H7 (cell line): ENCODE measurements around the gene ZNF41. TPM values are rescaled to one million over a fixed set of nuclear protein-coding genes. Genes with fewer than 3 reads are reported as not detected.
"Not testable (repeated sequence)": the region's sequence is repeated elsewhere in the genome, so short reads cannot be mapped to it uniquely, and the experiment has no call there.

Experiments
- DNase-seq: peaks from one replicate; pipeline ENCODE4 v3.0.0; 2012
- H3K27me3 ChIP-seq: 2 replicates; pipeline ENCODE4 v1.6.0; 2011; ENCODE audit warnings: mild to moderate bottlenecking, low read length; ENCODE audit not compliant: control insufficient read depth, insufficient read depth
- H3K36me3 ChIP-seq: replicated peaks from 2 replicates; pipeline ENCODE4 v1.5.1; 2011; ENCODE audit warnings: low read length; ENCODE audit not compliant: control insufficient read depth, insufficient read depth
- H3K4me3 ChIP-seq: 2 replicates; pipeline ENCODE4 v1.5.1; 2011; ENCODE audit warnings: low read depth, mild to moderate bottlenecking, control low read depth, low read length, moderate library complexity; ENCODE audit not compliant: insufficient read depth
- total RNA-seq: library from RNA; depleted of rRNA; stranded (reverse); fragments of >200 nt; shearing (Covaris generic); gene quantifications from 2 replicates; pipeline ENCODE4 v1.2.3, GENCODE V29; 2014

Gene ZNF41
- total RNA-seq, 1 experiment from 2014 or later: 4.3 TPM

DNA sequence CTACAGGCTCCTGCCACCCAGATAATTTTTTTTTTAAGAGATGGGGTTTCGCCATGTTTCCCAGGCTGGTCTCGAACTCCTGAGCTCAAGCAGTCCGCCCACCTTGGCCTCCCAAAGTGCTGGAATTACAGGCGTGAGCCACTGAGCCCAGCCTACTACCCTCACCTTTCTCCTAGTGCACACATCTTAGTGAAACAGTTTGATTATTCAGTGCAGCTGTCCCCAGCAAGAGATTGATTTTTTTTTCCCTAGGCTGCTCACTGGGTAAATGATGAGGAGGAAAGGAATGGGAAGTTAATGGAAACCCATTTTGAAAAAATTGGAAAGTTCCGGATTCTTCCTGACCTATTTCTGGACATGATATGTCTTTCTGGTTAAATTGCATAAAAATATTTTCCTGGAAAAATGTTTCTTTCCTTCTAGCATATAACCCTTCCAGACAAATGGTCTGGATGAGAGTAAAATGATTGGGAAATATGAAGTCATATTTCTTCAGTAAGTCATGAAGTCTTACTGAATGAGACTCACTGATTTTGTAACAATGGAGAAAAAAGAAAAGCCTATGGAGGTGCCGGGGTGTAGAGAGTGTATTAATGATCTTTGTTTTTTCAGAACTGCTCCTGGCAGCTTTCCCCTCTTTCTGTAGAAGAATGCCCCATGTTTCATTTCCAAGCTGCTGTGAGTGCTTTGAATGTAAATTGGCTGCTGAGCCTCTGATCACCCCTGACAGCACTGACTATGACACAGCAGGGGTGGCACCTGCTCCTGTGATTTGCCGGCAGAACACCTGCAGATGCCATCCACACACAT, 19.5 kb upstream of the ZNF41 start:
- DNase-seq: no peak
- Histone ChIP-seq H3K4me3 (no peak overlapping the region), H3K27me3 (no peaks in the 10 kb centered on the region), H3K36me3 (no peaks in the 10 kb centered on the region)

DNA sequence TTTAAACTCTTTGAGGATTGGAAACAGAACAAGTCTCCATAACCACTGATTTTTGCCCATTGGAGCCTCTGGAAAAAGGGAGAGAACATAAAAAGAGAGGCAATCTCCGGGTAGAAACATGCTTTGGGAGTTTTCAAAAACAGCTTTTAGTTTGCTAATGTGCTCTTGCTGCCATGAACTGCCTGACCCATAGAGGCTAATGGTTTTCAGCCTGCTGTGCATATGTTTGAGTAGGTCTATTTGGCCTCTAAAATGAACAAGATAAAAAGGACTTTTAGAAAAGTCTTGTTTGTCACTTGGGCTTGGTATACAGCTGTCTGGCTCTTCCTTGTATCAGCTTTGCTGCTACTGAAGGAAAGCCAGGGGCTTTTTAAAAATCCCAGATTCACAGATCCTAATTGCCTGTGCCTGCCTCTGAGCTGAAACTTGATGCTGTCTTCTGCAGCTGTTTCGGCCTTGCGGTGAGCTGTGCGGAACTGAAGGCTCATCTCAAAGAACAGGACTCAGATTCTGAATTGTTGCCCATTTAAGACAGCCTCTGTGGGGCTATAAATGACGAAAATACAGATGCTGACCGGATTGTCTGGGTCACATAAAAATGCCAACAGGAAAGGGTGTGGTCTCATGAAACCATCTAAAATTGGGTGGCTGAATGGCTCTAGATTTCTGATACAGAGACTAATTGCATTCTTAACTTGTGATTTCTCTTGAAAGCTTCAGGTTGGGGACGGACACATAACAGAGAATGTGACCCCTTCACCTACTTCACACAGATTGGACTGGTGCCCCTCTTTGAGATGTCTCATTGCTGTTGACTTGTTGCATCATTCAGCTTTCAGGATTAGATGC, 18.4 kb upstream of the ZNF41 start:
- no peak for DNase-seq
- Histone ChIP-seq H3K4me3 (no peak overlapping the region), H3K36me3 (no peaks in the 10 kb centered on the region), H3K27me3 (no peaks in the 10 kb centered on the region)

DNA sequence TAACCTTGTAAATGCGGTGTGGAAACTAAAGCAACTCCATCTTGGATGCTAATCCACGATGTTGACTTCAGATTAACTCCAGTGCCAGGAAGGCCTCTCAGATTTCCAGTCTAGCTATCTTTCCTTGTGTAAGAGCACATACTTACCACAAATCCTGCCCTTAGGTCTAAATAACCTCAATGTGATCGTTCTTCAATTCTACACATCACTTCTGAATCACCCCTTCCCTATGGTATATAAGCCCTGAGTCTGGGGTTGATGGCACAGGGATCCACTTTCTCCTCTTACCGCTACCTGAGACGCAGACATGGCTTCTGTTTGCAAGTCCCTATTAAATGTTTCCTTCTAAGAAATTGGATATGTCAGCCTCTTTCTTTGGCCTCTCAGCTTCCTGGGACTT, 17.5 kb upstream of the ZNF41 start:
- Histone ChIP-seq H3K4me3 (no peak overlapping the region), H3K27me3 (no peaks in the 10 kb centered on the region), H3K36me3 (no peaks in the 10 kb centered on the region)
- DNase-seq: no peak

DNA sequence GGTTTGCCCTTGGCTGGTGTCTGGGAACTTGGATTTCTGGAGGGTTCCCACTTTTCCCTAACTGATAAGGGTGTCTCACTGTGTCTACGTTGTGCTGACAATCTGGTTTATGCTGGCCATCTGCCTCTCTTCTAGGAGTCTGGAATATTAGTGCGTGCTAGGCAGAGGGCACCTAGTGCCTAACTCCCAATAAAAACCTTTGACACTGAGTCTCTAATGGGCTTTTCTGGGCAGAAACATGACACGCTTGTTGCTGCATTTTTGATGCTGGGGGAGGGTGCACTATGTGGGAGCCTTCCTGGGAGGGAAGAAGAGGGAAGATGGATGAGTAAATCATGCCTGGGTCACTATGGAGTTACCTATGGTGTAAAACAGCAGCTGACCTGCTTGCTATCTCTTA, 16.3 kb upstream of the ZNF41 start:
- DNase-seq: no peak
- Histone ChIP-seq H3K36me3 (no peaks in the 10 kb centered on the region), H3K4me3 (no peak overlapping the region), H3K27me3 (no peaks in the 10 kb centered on the region)

DNA sequence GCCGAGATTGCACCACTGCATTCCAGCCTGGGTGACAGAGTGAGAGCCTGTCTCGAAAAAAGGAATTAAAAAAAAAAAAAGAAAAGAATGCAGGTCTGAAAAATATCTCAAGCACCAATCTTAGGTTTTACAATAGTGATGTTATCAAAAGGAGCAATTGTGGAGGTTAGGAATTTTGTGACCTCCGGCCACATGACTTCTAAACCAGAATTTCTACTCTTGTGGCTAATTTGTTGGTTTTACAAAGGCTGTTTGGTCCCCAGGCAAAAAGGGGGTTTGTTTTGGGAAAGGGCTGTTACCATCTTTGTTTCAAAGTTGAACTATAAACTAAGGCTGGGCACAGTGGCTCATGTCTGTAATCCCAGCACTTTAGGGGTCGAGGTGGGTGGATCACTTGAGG, 15.4 kb upstream of the ZNF41 start:
- no peak for DNase-seq
- H3K27me3 ChIP-seq: no peaks in the 10 kb centered on the region
- H3K36me3 ChIP-seq: no peaks in the 10 kb centered on the region
- H3K4me3 ChIP-seq: no peak overlapping the region

DNA sequence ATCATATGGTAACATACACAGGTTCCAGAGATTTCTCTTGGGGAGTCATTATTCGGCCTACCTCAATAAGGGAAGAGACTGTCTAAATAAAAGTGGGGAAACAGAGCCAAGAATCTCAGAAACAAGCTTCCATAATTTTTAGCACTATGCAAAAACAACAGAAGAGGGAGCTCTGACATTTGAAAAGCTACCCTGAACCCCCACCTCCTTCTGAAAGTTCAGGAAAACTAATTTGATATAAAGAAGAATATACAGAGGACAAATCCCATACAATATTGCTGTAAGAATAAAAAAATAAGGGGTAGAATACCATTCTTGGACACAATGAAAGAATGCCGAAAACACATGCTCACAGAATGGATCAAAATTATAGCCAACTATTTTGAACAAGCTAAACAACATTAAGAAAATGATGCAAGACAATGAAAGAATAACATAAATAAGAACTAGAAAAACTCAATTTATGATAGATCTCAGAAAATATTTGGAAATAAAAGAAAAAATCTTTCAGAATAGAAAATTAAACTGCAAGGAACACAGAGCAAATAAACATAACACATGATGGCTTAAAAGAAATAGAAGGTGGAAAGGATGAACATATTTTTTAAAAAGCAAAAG, 14.4 kb upstream of the ZNF41 start:
- Histone ChIP-seq H3K27me3 (no peaks in the 10 kb centered on the region), H3K4me3 (no peak overlapping the region), H3K36me3 (no peaks in the 10 kb centered on the region)
- no peak for DNase-seq

DNA sequence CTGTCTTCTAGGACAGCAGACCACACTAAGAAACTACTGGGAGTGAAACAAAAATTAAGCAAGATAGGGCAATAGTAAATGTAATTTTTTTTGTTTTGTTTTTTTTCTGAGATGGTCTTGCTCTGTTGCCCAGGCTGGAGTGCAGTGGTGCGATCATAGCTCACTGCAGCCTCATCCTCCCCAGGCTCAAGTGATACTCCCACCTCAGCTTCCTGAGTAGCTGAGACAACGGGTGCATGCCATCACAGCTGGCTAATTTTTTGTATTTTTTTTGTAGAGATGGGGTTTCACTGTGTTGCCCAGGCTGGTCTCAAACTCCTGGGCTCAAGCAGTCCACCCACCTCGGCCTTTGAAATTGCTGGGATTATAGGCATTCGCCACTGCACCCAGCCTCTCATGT, 9.1 kb upstream of the ZNF41 start:
- not testable (repeated sequence) for H3K36me3 ChIP-seq, DNase-seq, H3K27me3 ChIP-seq, H3K4me3 ChIP-seq

DNA sequence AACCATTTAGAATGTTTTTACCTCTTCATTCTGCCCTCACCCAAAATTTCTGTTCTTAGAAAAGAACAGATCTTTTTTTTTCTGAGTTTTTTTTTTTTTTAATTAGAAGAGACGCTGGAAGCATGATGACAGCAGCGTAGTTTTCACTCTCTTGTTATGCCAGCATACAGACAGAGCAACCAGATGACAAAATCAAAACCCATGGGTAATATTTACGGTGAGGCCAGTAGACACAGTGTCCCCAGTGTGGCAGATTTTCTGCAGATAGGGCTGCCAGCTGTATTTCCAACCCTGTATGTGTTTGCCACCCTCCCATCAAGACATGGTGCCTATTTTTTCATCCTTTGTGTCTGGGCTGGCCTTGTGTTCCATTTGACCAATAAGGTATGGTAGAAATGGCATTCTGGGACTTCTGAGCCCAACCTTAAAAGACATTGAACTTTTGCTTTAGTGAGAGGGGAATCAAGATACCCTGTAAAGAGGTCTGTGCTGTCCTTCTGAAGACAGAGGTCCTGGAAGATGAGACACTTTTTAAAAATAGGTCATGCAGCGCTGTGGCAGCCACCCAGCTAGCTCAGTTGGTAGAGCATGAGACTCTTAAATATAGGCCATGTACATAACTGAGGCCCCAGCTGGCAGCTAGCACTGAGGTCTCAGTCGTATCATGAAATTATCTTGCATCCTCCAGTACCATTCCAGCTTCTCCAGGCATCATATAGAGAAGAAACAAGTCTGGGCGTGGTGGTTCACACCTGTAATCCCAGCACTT, 6.7 kb upstream of the ZNF41 start:
- no peaks in the 10 kb centered on the region for H3K27me3 ChIP-seq
- DNase-seq: no peak
- H3K36me3 ChIP-seq: no peaks in the 10 kb centered on the region
- no peak overlapping the region for H3K4me3 ChIP-seq

DNA sequence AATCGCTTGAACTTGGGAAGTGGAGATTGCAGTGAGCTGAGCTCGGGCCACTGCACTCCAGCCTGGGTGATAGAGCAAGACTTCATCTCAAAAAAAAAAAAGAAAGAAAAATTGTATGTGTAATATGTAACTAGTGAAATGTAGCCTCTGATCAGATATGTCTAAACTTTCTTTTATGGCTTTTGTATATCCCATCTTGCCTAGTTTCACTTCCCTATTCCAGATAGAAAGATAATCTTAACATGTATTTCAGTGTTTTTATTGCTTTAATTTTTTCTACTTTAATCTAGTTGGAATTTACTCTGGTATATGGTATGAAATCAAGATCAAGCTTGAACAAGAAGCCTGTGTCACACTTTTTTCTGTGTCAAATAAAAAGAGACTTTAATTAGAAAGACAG, 1.9 kb upstream of the ZNF41 start:
- no peak overlapping the region for H3K4me3 ChIP-seq
- DNase-seq: no peak
- no peaks in the 10 kb centered on the region for H3K27me3 ChIP-seq
- no peaks in the 10 kb centered on the region for H3K36me3 ChIP-seq

DNA sequence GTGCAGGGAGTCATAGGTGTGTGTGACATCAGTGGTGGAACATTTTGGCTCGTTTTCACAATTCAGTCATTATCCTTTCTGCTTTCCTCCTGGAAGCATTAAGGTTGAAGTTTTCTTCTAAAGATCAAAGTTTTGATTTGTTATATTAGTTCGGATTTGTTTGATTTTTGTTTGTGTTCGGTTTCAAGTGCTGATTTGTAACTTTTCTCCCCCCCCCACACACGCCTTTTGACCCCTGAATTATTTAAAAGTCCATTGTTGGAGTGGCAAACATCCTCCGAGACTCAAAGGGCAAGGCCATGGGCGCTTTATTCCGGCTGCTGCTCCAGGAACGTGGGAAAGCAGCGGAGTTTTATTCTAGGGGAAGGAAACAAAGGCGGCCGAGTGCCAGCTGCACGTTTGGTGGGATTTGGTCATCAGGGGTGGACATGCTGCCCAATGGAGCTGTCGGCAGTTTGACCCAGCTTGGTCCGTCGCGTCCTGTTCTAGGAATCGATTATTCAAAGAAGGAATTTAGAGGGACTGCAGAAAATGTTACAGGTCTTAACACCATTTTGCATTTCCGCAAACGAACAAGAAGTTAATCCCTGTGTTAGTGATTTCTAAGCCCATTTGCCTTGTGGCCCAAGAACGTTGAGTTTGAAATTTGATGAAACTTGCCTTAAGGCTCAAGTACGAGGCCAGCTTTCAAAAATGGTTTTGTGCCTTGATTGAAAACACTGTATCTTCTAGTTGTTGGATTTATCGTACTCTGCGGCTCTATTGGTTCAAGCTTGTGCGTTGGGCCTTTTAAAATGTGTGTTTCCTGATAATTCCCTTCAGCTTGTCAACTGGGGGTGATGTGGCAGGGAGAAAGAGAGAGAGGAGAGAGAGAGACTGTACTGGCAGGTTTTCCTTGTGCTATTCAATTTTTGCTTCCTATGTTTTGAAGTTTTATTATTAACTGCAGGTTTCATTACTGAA, 565 bp upstream of the ZNF41 start:
- DNase-seq: peak; percentile 31
- H3K36me3 ChIP-seq: no peaks in the 10 kb centered on the region
- H3K27me3 ChIP-seq: no peaks in the 10 kb centered on the region

DNA sequence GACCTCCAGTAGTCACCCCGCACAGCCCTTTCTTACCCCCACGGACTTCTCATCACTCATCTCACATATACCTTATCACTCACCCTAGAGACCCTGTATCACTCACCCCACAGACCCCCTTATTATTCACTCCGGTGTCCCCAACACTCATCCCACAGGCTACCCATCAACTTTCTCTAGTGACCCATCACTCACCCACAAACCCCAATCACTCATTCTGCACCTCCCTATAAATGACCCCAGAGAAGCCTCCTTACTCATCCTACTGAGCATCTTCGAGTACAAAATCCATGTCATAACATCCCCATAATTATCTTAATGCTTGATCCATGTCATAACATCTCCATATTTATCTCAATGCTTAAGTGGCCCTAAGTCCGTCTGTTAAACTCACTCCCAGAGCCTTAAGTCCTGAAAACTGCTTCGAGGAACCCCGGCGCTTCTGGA, 934 bp downstream of the ZNF41 start:
- DNase-seq: no peak
- Histone ChIP-seq H3K36me3 (no peaks in the 10 kb centered on the region), H3K27me3 (no peaks in the 10 kb centered on the region), H3K4me3 (peak overlapping the region; percentile 56)

More for the DNA sequence above, 565 bp upstream of the ZNF41 start:
- peak overlapping the region; percentile 56 for H3K4me3 ChIP-seq

DNA sequence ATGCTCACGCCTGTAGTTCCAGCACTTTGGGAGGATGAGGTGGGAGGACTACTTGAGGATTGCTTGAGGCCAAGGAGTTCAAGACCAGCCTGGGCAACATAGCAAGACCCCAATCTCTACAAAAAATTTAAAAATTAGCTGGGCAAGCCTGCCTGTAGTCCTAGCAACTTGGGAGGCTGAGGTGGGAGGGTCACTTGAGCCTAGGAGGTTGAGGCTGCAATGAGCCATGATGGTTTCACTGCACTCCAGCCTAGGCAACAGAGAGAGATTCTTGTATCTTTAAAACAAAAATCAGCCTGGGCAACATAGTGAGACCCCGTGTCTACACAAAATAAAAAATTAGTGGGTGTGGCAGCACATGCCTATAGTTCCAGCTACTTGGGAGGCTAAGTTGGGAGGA, 1.9 kb downstream of the ZNF41 start:
- H3K36me3 ChIP-seq: no peaks in the 10 kb centered on the region
- no peak for DNase-seq

DNA sequence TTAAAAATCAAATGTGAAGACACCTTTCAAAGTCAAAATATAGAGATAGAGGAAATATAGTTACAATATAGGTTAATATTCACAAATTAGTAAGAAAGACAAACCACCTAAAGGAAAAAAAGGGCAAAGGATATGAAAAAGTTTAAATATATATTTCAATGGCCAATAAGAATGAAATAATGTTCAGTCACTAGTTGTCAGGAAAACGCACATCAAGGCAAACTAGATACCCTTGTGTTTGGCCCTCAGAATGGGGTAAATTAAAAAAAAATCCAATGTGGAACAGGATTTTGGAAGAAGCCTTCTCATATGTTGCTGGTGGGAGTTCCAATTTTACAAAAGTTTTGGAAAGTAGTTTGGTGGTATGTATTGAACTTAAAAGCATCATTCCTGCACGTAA, 2.4 kb downstream of the ZNF41 start:
- DNase-seq: no peak

More for the DNA sequence above, 1.9 kb downstream of the ZNF41 start:
- no peak overlapping the region for H3K4me3 ChIP-seq
- no peaks in the 10 kb centered on the region for H3K27me3 ChIP-seq

More for the DNA sequence above, 2.4 kb downstream of the ZNF41 start:
- Histone ChIP-seq H3K36me3 (no peaks in the 10 kb centered on the region), H3K27me3 (no peaks in the 10 kb centered on the region), H3K4me3 (no peak overlapping the region)
